Measurements from ENCODE around the gene ZNF174. TPM values are rescaled to one million over a fixed set of nuclear protein-coding genes. Genes with fewer than 3 reads are reported as not detected.

ZNF174 gene
- total RNA-seq, 4 donors from 2014 or later, result 12.1 to 22.9 (median 22.3) TPM

DNA sequence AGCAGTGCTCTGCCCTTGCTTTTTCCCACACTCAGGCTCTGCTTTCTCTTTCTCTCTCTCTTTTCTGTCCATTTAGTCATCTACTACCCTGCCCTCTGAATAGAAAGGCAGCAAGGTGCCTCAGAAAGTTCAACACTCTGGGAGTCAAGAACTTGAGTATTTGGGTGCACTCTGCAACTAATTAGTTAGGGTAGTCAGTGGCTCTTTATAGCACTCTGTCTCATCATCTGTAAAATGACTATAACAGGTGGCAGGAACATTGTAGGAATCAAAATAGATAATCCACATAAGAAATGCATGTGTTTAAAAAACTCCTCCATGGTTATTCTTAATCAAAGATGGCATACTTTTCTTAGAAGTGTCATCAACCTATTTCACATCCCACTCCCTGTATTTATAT is 38.1 kb upstream of the ZNF174 start:
- Histone ChIP-seq H3K4me3 (no peak overlapping the region), H3K36me3 (no peaks in the 10 kb centered on the region), H3K27ac (no peak overlapping the region), H3K4me1 (no peaks in the 10 kb centered on the region), H3K9me3 (peaks cover 0 to 17% (median 0%) of the 10 kb centered on the region in 3 donors), H3K27me3 (peaks cover 21% of the 10 kb centered on the region)
- no peak for ATAC-seq
- no peak for TF ChIP-seq EP300 (IDR thresholded peaks at IDR 0.05)

DNA sequence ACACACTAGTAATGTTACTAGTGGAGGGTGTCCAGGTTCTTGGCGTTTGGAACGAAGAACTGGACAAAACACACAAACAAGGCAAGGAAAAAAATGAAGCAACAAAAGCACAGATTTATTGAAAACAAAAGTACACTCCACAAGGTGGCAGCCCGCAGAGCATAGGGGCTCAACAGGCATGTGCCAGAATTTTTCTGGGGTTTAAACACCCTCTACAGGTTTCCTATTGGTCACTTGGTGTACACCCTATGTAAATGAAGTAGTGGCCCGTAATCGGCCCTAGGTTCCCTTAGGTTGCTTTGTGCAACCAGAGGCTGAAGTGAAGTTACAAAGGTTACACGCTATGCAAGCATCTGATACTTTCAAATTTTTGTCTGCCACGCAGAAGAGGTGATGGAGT is 37.2 kb upstream of the ZNF174 start:
- Histone ChIP-seq H3K4me1 (no peaks in the 10 kb centered on the region), H3K9me3 (peaks cover 0 to 17% (median 0%) of the 10 kb centered on the region in 3 donors), H3K4me3 (no peak overlapping the region), H3K27me3 (peaks cover 21% of the 10 kb centered on the region), H3K36me3 (no peaks in the 10 kb centered on the region), H3K27ac (no peak overlapping the region)
- TF ChIP-seq, protein P1, sequence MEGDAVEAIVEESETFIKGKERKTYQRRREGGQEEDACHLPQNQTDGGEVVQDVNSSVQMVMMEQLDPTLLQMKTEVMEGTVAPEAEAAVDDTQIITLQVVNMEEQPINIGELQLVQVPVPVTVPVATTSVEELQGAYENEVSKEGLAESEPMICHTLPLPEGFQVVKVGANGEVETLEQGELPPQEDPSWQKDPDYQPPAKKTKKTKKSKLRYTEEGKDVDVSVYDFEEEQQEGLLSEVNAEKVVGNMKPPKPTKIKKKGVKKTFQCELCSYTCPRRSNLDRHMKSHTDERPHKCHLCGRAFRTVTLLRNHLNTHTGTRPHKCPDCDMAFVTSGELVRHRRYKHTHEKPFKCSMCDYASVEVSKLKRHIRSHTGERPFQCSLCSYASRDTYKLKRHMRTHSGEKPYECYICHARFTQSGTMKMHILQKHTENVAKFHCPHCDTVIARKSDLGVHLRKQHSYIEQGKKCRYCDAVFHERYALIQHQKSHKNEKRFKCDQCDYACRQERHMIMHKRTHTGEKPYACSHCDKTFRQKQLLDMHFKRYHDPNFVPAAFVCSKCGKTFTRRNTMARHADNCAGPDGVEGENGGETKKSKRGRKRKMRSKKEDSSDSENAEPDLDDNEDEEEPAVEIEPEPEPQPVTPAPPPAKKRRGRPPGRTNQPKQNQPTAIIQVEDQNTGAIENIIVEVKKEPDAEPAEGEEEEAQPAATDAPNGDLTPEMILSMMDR (IDR thresholded peaks at IDR 0.05), result no peak
- TF ChIP-seq POLR2AphosphoS5 (IDR thresholded peaks at IDR 0.05), result no peak
- no peak for TF ChIP-seq EP300 (IDR thresholded peaks at IDR 0.05)
- TF ChIP-seq POLR2A (IDR thresholded peaks at IDR 0.05), result no peak
- ATAC-seq, result no peak
- 85 to 91% methylated on average over 6 to 7 of the region's 7 CpGs for WGBS, 2 donors (ENCODE audit: low coverage in 1 of 2)

DNA sequence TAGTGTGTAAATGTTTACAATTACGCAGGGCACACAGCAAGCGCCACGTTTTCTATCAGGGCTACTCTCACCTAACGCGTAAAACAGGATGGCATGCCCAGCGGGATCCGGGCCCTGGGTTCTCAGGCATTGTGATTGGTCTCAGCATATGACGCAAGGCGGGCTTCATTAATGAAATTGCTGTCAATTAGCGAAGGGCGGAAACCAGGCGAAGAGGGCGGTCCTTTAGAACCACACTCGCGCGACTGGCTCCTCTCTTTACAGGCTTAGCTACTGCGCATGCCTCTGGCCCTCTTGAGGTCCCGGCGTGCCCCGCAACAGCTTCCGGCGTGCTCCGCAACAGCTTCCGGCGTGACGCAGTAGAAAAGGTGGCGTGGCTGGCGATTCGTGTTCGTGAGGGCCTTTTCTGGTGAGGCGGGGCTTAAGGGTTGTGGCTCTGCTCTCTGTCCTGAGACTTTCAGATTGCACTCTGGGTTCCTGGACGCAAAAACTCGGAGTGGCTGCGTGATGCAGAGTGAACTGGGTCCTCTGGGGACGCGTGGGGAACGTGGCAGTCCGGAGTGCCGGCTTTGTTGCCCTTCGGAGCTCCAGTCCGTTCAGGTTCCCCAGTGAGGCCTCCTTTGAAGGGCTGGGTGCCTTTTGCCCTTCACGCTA is 36.1 kb upstream of the ZNF174 start:
- WGBS, 2 donors (ENCODE audit: low coverage in 1 of 2), result 10 to 20% methylated on average over 9 to 21 of the region's 42 CpGs
- TF ChIP-seq POLR2A (IDR thresholded peaks at IDR 0.05), result peak; percentile 14 to 18
- TF ChIP-seq, protein P1 (IDR thresholded peaks at IDR 0.05), result no peak
- TF ChIP-seq EP300 (IDR thresholded peaks at IDR 0.05), result no peak
- peak; percentile 30 for TF ChIP-seq POLR2AphosphoS5 (IDR thresholded peaks at IDR 0.05)
- Histone ChIP-seq H3K36me3 (no peaks in the 10 kb centered on the region), H3K27ac (peak overlapping the region; percentile 76 to 84 (median 80)), H3K4me1 (no peaks in the 10 kb centered on the region), H3K27me3 (peaks cover 21% of the 10 kb centered on the region), H3K9me3 (peaks cover 0 to 17% (median 0%) of the 10 kb centered on the region in 3 donors), H3K4me3 (peak overlapping the region; percentile 47 to 56)
- ATAC-seq, result peak; percentile 96

DNA sequence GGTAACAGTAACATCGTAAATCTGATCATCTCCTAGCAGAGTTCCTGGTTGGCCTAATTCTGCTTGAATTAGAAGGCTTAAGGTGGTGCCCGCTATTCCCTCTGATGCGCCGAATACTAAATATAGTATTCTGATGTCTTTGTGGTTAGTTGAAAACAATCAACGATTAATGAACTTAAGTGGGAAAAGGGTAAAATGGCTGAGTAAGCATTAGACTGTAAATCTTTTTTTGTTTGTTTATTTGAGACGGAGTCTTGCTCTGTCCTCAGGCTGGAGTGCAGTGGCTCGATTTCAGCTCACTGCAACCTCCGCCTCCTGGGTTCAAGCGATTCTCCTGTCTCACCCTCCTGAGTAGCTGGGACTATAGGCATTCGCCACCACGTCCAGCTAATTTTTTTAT is 31.9 kb upstream of the ZNF174 start:
- H3K9me3 ChIP-seq, result peaks cover 0 to 13% (median 0%) of the 10 kb centered on the region in 3 donors
- no peaks in the 10 kb centered on the region for H3K36me3 ChIP-seq
- H3K27me3 ChIP-seq, result no peaks in the 10 kb centered on the region
- no peak overlapping the region for H3K4me3 ChIP-seq
- no peaks in the 10 kb centered on the region for H3K4me1 ChIP-seq
- TF ChIP-seq POLR2AphosphoS5 (IDR thresholded peaks at IDR 0.05) (no peak), EP300 (IDR thresholded peaks at IDR 0.05) (no peak), POLR2A (IDR thresholded peaks at IDR 0.05) (no peak)
- TF ChIP-seq, protein P1 (IDR thresholded peaks at IDR 0.05), result no peak
- ATAC-seq, result no peak
- 84 to 86% methylated on average over 11 of the region's 11 CpGs for WGBS, 2 donors (ENCODE audit: low coverage in 1 of 2)
- H3K27ac ChIP-seq, result no peak overlapping the region

DNA sequence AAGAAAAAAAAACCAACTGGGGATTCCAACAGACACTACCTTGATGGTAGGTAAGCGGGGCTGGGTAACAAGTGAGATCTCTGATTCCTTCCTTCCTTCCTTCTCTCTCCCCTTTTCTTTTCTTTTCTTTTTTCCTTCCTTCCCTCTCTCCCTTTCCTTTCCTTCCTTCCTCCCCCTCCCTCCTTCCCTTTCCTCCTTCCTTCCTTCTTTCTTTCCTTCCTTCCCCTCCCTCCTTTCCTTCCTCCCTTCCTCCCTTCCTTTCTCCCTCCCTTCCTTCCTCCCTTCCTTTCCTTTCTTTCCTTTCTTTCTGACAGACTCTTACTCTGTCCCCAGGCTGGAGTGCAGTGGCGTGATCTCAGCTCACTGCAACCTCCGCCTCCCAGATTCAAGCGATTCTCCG is 25.3 kb upstream of the ZNF174 start:
- WGBS, 2 donors (ENCODE audit: low coverage in 1 of 2), result 90 to 94% methylated on average over 2 to 5 of the region's 5 CpGs
- H3K9me3 ChIP-seq, result peaks cover 0 to 3% (median 0%) of the 10 kb centered on the region in 3 donors

More for the DNA sequence above, 25.3 kb upstream of the ZNF174 start:
- Histone ChIP-seq H3K27ac (no peak overlapping the region), H3K36me3 (peaks cover 0 to 36% of the 10 kb centered on the region in 2 donors), H3K4me3 (no peak overlapping the region), H3K27me3 (no peaks in the 10 kb centered on the region), H3K4me1 (no peaks in the 10 kb centered on the region)
- TF ChIP-seq POLR2A (IDR thresholded peaks at IDR 0.05) (no peak), POLR2AphosphoS5 (IDR thresholded peaks at IDR 0.05) (no peak), EP300 (IDR thresholded peaks at IDR 0.05) (no peak)
- TF ChIP-seq, protein P1 (IDR thresholded peaks at IDR 0.05), result no peak
- ATAC-seq, result no peak
